NCI-H1048 (cell line): ENCODE data around the gene CABLES1.
"Not testable (repeated sequence)": the region's sequence is repeated elsewhere in the genome, so short reads cannot be mapped to it uniquely, and the experiment has no call there.

Experiments used
- DNase-seq: peaks from one replicate; lab custom pipeline; 2025; lab: John Stamatoyannopoulos, UW

CABLES1 gene

GRCh38 chr18:23142251-23142929 is 7.1 kb downstream of the CABLES1 start:
- no peak for DNase-seq

- DNase-seq = no peak
These were observed 7.9 kb downstream of the CABLES1 start for GRCh38 chr18:23143016-23143814.

GRCh38 chr18:23143815-23144261 is 8.6 kb downstream of the CABLES1 start:
- DNase-seq = no peak

DNA sequence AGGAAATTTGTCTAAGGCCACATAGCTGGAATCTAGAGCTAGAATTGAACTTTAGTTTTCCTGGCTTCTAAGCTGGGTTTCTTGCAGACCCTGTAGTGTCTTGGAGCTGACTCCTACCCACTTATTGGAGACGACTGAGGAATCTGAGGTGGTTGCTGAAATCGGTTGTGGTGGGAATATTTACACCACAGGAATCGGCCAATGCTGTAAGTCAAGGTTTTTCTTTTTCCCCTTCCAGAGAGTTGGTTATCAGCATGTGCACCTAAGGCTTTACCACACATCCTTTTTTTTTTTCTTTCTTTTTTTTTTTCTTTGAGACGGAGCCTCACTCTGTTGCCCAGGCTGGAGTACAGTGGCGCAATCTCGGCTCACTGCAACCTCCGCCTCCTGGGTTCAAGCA is 9.4 kb downstream of the CABLES1 start:
- DNase-seq = no peak

- no peak for DNase-seq
These were observed 10.3 kb downstream of the CABLES1 start for GRCh38 chr18:23145621-23146020.

GRCh38 chr18:23146861-23147469 is 11.7 kb downstream of the CABLES1 start:
- no peak for DNase-seq

DNA sequence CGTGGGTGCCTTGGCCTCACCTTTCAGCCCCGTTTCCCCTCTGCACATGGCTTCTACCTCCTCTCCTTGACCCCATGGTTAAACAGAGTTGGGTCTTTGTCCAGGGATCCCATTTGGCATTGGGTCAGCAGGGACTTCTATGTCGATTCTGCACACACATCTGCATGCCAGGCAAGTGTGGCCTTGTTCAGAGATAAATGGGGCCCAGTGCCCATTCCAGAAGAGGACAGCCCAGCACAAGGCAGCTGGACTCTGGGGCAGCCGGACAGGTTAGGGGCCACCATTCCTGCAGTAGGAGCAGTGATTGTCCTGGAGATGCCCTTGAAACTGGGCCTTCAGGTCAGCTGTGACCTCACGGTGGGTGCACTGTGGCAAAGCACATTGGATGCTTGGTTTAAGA is 13.1 kb downstream of the CABLES1 start:
- no peak for DNase-seq

- no peak for DNase-seq
These were observed 14.3 kb downstream of the CABLES1 start for GRCh38 chr18:23149570-23149969.

DNA sequence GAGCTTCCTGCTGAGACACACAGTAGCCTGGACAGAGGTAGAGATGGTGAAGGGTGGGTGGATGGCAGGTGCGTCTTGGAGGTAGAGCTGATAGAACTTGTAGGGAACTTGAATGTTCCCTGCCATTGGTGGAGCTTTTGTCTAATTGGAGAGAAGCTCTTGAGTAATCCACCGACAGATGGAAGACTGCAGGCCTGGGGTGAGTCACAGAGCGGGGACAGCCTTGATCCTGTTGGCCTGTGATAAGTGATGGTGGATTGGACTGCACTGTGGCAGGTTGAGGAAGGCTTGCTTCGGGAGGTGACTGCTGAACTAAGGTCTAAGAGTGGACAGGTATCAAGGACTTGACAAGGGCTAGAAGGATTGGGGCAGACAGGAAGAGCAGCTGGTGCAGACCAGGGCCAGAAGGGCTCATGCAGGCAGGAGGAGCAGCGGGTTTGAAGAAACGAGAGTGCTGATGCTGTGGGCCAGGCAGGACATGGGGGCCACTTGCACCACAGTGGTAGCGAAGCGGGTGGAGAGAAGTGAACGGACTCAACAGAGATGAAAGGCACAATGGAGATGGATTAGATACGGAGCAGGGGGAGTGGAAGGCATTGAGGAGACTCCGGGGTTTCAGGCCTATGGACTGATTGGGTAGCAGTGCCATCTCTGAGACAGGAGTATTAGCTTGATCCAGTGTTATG is 16.3 kb downstream of the CABLES1 start:
- no peak for DNase-seq

GRCh38 chr18:23154030-23154429 is 18.7 kb downstream of the CABLES1 start:
- no peak for DNase-seq

- no peak for DNase-seq
These were observed 19.7 kb downstream of the CABLES1 start for GRCh38 chr18:23154823-23155500.

DNA sequence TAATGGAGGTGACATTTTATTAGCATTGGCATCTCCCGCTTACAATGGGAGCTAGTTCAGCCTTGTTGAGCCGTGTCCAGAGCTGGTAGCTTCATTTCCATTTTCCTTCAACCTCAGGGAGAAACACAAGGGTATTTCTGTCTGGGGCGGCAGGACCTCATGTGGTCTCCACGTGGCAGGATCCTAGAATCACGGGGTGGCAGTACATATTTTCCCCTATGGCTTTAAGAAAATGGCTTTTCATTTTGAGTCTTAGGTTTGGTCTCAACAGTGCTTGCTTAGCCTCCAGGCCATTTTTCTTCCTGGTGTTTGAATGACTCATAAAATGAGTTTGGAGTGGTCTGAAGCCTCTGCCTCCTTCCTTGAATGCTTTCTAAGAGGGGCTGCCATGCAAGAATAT is 20.3 kb downstream of the CABLES1 start:
- no peak for DNase-seq

DNA sequence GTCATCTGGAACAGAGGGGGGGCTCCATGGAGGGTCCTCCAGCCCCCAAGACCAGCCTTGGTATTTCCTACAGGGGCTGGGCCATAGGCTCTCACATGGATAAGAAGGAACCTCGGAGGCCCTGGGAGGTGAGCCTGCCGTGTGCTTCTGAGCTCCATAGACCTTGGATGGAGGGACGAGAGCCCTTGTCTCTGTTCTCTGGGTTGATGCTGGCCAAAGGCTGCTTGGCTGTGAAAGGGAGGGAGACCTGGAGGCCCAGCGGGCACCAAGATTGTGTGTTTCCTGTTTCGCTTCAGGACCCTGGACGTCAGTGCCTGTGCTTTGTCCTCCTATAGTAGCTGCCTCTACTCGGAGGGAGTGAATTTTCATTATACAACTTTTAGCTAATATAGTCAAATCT is 20.8 kb downstream of the CABLES1 start:
- no peak for DNase-seq

- no peak for DNase-seq
These were observed 22.8 kb downstream of the CABLES1 start for GRCh38 chr18:23158058-23158457.

DNA sequence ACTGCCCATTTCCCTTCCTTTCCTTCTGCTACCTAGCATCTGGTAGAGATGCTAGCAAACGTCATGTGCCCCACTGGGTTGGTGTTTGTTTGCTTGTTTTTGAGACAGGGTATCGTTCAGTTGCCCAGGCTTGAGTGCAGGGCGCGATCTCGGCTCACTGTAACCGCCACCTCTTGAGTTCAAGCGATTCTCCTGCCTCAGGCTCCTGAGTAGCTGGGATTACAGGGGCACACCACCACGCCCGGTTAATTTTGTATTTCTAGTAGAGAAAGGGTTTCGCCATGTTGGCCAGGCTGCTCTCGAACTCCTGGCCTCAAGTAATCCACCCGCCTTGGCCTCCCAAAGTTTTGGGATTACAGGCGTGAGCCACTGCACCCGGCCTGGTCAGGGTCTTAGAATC is 23.6 kb downstream of the CABLES1 start:
- not testable (repeated sequence) for DNase-seq

DNA sequence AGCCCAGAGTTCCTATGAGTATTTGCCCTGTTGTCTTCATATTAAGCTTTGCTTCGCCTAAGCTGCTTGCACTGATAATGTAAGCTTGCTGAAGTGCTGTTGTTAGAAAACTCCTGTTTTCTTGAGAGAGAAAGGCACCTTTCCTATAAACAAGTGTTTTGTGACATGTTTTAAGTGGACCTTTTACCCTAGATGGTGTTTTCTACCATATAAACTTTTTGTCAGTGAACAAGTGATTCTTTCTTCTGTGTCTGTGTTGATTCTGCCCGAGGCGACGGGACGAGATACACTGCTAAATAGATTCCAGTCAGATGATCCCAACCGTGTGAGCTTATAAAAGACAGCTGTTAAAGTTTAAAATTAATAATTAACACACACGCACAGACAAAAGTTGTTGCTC is 24.1 kb downstream of the CABLES1 start:
- peak; percentile 45 for DNase-seq

DNA sequence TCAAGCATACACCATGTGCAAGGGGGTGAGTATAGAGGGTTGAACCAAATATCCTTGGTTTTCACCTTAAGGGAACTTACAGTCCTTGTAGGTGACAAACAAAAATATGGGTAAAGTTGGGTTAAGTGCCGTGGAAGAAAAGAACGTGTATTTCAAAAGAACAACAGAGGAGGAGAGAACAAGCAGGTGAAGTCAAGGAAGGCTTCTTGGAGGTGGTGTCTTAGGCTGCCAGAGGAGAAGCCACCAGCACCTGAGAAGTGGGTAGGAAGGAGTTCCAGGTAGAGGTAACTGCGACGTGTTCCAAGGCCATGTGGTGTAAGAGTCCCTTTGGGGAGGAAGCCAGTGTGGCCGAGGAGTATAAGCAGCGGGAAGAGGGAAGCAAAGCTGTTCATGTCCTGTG is 27.2 kb downstream of the CABLES1 start:
- no peak for DNase-seq

GRCh38 chr18:23163786-23164533 is 28.7 kb downstream of the CABLES1 start:
- no peak for DNase-seq

- DNase-seq = no peak
These were observed 30.2 kb downstream of the CABLES1 start for GRCh38 chr18:23165271-23166068.

DNA sequence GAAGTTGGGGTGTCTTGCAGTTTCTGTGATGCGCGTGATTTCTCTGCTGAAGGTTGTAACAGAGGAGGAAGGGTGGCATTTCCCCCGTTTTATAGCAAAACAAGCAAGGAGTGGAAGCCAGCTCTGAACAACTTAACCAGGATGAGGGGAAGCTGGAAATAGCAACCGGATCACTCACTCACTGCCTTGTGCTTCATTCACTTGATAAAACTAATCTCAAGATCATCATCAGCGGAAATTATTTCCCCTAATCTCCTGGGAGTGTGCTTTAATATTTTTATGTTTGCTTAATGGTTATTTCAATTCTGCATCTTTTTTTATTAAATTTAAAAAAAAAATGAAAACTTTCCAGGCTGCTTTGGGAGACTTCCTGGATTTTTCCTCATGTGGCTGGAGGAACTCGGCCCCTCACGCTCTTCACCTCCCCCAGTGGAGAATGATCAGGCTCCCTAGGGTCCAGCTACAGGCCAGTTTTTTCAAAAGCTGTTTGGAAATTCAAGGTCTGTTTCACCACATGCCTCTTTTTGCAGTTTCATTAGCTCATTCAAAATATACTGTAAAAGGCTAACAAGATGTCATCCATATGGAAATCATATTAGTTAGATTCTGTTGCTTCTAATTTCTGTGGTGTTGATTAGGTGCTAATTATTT is 31.7 kb downstream of the CABLES1 start:
- no peak for DNase-seq
